Left ventricle myocardium inferior (tissue), 1 donor: Measurements from ENCODE around the gene CCDC138. TPM values are rescaled to one million over a fixed set of nuclear protein-coding genes. Genes with fewer than 3 reads are reported as not detected.

Experiments used
- DNase-seq: peaks from one replicate; pipeline ENCODE4 v3.0.0-alpha.2; 2020
- H3K27ac ChIP-seq: fragments of 200-600 bp; replicated peaks from 2 replicates; pipeline ENCODE4 v1.8.0; 2021
- H3K27me3 ChIP-seq: fragments of 200-600 bp; 2 replicates; pipeline ENCODE4 v1.8.0; 2021; ENCODE audit warnings: low read depth
- H3K36me3 ChIP-seq: fragments of 200-600 bp; 2 replicates; pipeline ENCODE4 v1.8.0; 2021
- H3K4me1 ChIP-seq: fragments of 200-600 bp; 2 replicates; pipeline ENCODE4 v1.8.0; 2021
- H3K4me3 ChIP-seq: fragments of 200-600 bp; 2 replicates; pipeline ENCODE4 v1.8.0; 2021; ENCODE audit warnings: mild to moderate bottlenecking, moderate library complexity
- H3K9me3 ChIP-seq: fragments of 200-600 bp; replicated peaks from 2 replicates; pipeline ENCODE4 v1.8.0; 2021
- intact Hi-C: fragments of 100-400 bp; cut with micrococcal nuclease; formaldehyde crosslinking; loops from one replicate; pipeline ENCODE4 v1.11.0; 2022
- total RNA-seq: library from RNA; stranded (reverse); fragmentation: NEBNext Ultra II Directional; extraction: Animal tissue kit (Norgen Biotek cat#: 25700); gene quantifications from one replicate; pipeline ENCODE4 v1.2.1, GENCODE V29; 2021
- TF ChIP-seq, protein P1 (sequence below): fragments of 200-600 bp; IDR thresholded peaks from 2 replicates; pipeline ENCODE4 v1.8.0; 2021; ENCODE audit warnings: antibody characterized with exemption, mild to moderate bottlenecking, borderline replicate concordance
- donor health status: DM: no; HTN: yes; CAD: no; lungs with severe emphysema.

The CCDC138 gene
- total RNA-seq, 1 donor from 2014 or later: 1.1 TPM

DNA sequence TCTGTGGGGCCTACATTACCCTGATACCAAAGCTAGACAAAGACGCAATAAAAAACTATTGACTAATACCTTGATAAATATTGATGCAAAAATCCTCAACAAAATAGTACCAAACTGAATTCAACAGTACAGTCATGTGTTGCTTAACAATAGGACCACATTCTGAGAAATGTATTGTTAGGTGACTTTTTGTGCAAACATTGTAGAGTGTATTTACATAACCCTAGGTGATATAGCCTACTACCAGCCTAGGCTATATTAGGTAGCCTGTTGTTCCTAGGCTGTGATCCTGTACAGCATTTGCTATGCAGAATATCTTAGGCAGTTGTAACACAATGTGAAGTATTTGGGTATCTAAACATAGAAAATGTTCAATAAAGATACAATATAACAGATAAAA, 36.7 kb downstream of the CCDC138 start:
- Histone ChIP-seq H3K27me3 (no peaks in the 10 kb centered on the region), H3K4me1 (no peaks in the 10 kb centered on the region), H3K9me3 (peaks cover 16% of the 10 kb centered on the region), H3K27ac (no peak overlapping the region), H3K36me3 (peaks cover 18% of the 10 kb centered on the region), H3K4me3 (no peak overlapping the region)
- DNase-seq: no peak
- TF ChIP-seq, protein P1, sequence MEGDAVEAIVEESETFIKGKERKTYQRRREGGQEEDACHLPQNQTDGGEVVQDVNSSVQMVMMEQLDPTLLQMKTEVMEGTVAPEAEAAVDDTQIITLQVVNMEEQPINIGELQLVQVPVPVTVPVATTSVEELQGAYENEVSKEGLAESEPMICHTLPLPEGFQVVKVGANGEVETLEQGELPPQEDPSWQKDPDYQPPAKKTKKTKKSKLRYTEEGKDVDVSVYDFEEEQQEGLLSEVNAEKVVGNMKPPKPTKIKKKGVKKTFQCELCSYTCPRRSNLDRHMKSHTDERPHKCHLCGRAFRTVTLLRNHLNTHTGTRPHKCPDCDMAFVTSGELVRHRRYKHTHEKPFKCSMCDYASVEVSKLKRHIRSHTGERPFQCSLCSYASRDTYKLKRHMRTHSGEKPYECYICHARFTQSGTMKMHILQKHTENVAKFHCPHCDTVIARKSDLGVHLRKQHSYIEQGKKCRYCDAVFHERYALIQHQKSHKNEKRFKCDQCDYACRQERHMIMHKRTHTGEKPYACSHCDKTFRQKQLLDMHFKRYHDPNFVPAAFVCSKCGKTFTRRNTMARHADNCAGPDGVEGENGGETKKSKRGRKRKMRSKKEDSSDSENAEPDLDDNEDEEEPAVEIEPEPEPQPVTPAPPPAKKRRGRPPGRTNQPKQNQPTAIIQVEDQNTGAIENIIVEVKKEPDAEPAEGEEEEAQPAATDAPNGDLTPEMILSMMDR: no peak
- intact Hi-C loops: no loop called here

DNA sequence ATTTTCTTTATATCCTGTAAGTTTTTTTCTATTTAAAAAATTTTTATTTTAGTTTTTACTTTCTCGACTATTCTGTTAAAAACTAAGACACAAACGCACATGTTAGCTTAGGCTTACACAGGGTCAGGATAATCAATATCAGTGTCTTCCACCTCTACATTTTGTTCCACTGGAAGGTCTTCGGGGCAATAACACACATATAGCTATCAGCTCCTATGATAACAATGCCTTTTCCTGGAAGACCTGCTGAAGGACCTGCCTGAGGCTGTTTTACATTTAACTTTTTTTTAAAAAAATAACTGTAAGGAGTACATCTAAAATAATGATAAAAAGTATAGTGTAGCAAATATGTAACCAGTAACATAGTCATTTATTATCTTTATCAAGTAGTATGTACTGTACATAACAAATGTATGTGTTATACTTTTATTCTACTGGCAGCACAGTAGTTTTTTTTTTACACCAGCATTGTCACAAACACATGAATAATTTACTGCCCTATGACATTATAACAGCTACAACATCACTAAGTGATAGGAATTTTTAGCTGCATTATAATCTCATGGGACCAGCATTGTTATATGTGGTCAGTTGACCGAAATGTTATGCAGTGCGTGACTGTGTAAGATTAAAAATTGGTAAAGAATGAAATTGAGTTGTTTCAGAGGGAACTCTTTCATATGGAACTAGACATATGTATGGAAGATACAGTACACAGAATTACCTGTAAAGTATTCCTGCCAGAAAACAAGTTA, 37.9 kb downstream of the CCDC138 start:
- TF ChIP-seq, protein P1: no peak
- no peak for DNase-seq
- Histone ChIP-seq H3K27ac (no peak overlapping the region), H3K9me3 (peaks cover 14% of the 10 kb centered on the region), H3K27me3 (no peaks in the 10 kb centered on the region), H3K36me3 (peaks cover 10% of the 10 kb centered on the region), H3K4me1 (no peaks in the 10 kb centered on the region), H3K4me3 (no peak overlapping the region)
- intact Hi-C loops: no loop called here

GRCh38 chr2:108825254-108825653, 38.7 kb downstream of the CCDC138 start:
- no peak for DNase-seq
- Histone ChIP-seq H3K36me3 (peaks cover 2% of the 10 kb centered on the region), H3K9me3 (peaks cover 6% of the 10 kb centered on the region), H3K4me1 (no peaks in the 10 kb centered on the region), H3K27me3 (no peaks in the 10 kb centered on the region), H3K4me3 (no peak overlapping the region), H3K27ac (no peak overlapping the region)
- intact Hi-C loops: no loop called here
- TF ChIP-seq, protein P1: no peak

GRCh38 chr2:108825736-108826135, 39.2 kb downstream of the CCDC138 start:
- TF ChIP-seq, protein P1: no peak
- H3K27me3 ChIP-seq: no peaks in the 10 kb centered on the region
- H3K4me1 ChIP-seq: no peaks in the 10 kb centered on the region
- intact Hi-C loops: no loop called here
- H3K9me3 ChIP-seq: peaks cover 1% of the 10 kb centered on the region
- no peaks in the 10 kb centered on the region for H3K36me3 ChIP-seq
- no peak overlapping the region for H3K4me3 ChIP-seq
- no peak overlapping the region for H3K27ac ChIP-seq
- no peak for DNase-seq

DNA sequence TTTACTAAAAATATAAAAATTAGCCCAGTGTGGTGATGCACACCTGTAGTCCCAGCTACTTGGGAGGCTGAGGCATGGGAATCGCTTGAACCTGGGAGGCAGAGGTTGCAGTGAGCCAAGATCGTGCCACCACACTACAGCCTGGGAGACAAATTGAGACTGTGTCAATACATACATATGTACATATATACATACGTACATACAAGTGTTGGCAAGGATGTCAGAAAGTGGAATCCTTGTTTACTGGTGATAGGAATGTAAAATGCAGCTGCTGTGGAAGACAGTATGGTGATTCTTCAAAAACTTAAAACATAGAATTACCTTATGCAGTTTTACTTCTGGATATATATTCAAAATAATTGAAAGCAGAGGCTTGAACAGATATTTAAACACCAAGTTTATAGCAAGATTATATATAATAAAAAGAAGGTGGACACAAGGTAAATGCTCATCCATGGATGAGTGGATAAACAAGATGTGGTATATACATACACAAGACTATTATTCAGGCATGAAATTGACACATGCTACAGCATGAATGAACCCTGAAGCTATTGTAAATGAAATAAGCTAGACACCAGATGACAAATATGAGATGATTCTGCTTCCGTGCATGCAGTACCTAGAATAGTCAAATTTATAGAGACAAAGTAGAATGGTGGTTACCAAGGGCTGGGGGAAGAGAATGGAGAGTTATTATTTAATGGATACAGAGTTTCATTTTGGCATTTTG, 43.2 kb downstream of the CCDC138 start:
- TF ChIP-seq, protein P1: no peak
- Histone ChIP-seq H3K27ac (no peak overlapping the region), H3K36me3 (no peaks in the 10 kb centered on the region), H3K9me3 (no peaks in the 10 kb centered on the region), H3K27me3 (no peaks in the 10 kb centered on the region), H3K4me1 (no peaks in the 10 kb centered on the region), H3K4me3 (no peak overlapping the region)
- intact Hi-C loops: no loop called here
- no peak for DNase-seq
